GM12801 (cell line): Measurements from ENCODE around the gene OR2S2.

Source experiments
- CTCF ChIP-seq: IDR thresholded peaks from one replicate; pipeline ENCODE4 v1.5.1; 2011; ENCODE audit warnings: control low read depth; ENCODE audit not compliant: insufficient read length; ENCODE audit errors: extremely low read depth

The OR2S2 gene

DNA sequence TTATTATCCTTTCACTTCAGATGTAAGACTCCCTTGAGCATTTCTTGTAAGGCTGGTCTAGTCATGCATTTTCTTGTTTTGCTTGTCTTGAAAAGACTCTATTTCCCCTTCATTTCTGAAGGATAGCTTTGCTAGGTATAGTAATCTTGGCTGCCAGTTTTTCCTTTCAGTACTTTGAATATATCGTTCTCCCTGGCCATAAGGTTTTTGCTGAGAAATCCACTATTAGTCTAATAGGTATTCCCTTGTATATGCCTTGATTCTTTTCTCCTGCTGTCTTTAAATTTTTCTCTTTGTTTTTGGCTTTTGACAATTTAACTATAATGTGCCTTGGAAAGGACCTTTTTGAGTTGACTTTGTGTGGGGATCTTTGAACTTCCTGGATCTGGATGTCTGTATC, 16.8 kb upstream of the OR2S2 start:
- TF ChIP-seq CTCF = no peak

- TF ChIP-seq CTCF = no peak
Measured at GRCh38 chr9:35972093-35972492, 14.1 kb upstream of the OR2S2 start.

DNA sequence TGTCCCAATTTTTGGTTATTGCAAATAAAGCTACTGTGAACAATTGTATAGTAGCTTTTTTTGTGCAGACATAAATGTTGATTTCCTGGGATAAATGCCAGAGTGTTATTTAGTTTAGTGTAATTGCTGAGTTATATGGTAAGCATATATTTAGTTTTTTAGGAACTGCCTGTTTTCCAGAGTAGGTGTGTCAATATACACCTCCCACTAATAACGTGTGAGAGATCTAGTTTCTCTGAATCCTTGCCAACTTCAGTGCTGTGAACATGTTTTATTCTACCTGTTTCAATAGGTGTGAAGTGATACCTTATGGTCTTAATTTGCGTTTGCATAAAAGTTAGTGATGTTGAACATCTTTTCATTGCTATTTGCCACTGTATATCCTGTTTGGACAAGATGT, 9.1 kb upstream of the OR2S2 start:
- no peak for TF ChIP-seq CTCF

DNA sequence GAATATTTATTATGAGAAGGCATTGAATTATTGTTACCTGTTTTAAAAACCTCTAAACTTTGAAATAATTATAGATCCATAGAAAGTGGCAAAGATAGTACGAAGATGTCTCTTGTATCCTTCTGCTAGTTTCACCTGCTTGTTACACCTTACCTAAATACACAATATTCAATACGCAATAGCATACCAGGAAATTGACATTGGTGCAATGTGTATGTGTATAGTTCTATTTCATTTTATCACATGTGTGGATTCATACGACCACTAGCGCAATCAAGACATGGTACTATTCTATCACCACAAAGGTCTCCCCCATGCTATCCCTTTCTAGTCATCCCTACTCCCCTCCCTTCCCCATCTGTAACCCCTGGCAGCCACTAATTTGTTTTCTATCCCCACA, 8.5 kb upstream of the OR2S2 start:
- TF ChIP-seq CTCF = no peak

DNA sequence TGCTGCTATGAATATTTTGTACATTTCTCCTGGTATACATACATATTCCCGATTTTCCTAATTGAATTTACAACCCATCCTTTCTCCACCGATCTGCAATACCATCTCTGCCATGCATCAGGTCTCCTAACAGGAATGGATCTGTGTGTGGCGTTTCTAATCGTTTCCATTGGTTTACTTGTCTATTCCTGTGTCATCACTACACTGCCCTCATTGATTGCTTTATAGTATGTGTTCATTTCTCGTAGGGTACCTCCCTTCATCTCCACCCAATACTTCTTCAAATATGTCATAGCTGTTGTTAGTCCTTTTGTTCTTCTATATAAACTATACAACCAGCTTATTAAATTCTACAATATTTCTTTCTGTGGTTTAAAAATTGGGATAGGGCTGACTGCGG, 7.1 kb upstream of the OR2S2 start:
- no peak for TF ChIP-seq CTCF

DNA sequence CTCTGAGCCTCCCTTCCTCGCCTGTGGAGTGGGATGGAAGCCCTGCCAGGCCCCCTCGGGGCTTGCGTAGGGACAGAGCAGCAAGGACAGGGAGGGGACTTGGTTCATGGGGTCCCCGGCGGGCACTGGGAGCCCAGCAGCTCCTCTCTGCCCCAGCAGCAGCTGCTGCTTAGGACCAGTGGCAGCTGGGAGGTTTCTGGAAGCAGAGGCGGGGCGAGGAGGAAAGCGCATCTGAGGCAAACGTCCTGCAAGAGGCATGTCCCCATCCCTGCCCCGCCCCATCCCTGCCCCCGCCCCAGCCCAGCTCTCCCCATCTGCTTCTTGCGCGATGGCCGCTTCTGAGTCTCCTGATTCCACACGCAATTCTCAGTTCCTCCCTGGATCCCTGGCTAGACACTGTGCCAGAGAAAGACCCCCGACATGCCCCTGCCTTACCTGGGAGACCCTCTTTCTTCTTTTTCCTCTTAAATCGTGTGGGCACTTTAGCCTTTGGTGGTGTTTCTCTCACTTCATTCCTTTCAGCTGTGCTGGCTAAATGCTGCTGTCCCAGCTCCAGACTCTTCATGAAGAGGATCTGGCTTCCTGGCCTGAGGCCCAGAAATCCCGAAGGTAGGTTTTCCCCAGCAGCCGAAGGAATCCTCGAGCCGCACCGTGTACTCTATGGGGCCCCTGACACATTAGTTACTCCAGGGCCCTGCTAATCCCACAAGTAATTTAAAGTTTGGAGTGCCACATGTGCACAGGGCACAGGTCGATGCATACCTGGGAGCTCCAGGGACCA, 4.4 kb upstream of the OR2S2 start:
- no peak for TF ChIP-seq CTCF

DNA sequence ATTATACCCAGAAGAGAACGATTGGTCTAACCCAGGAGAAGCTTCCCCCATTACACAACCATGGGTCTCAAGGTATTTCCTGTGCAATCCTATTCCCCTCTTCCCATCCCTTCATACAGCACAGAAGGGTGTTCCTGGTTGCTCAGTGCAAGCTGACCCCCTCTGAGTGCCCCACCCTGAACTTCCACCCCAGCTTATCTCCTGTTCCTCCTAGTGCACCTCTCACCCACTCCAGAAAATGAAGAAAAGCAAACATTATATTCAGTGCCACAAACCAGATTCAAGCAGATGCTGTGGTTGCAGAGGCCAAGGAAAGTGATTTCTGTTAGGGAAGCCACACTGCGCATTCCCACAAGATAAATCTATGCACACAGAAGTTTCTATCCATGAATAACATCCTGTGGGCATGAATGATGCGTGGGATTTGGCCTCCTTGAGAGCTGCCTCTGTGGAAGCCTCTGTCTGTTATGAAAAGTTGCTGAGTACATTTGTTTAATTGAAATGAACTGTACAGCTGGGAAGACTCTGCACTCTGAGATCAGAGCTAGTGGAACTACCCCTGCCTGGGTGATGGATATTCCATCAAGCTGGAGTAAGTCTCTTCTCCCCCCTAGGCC, 2.2 kb upstream of the OR2S2 start:
- TF ChIP-seq CTCF = no peak
